Measurements from ENCODE around the gene PCGF2. TPM values are rescaled to one million over a fixed set of nuclear protein-coding genes. Genes with fewer than 3 reads are reported as not detected.

PCGF2 gene
- total and polyA plus RNA-seq, 2 donors from 2014 or later: 62.2 to 111 TPM

DNA sequence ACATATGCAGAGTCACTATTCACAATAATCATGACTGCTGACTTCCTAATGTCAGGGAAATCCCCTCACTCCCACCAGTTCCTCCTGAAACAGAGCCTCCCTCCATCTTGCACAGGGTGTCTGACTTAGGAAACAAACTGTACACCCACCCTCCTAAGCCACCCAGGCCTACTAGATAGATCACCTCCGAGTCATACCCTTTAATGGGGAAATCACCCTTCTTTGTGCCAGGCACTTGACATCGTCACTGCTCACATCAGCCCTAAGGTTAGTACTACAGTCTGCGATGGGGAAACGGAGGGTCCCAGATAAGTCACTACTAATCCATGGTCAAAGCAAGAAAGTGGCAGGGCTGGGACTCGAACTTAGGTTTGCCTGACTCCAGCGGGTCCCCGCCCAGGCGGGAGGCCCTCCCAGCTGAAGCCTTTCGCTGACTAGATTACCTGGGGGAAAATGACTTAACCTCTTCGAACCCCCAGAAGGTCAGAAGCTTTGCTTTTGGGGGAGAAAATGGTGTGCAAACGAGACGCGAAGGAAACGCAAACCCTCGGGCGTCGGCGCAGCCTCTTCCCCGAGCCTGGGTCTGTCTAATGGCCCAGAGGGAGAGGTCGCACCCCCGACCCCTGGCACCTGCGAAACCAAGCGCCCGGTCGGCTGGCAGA is 46.5 kb downstream of the PCGF2 start:
- peaks cover 3 to 21% (median 16%) of the 10 kb centered on the region in 3 donors for H3K4me1 ChIP-seq (ENCODE audit: control insufficient read depth in 2 of 3, insufficient read depth in 2 of 3, low read depth in 1 of 3, low read length in 3 of 3)
- peak in 1 of 5 donors; percentile 85 for DNase-seq
- peak overlapping the region; percentile 61 to 77 (median 73) for H3K4me3 ChIP-seq (ENCODE audit: low read length in 3 of 3)
- intact Hi-C loops (cut with DNase I): no loop called here
- H3K9ac ChIP-seq (ENCODE audit: low read length in 3 of 3): peak overlapping the region; percentile 33 to 91 (median 80)
- H3K27me3 ChIP-seq (ENCODE audit: control insufficient read depth, insufficient read depth, low read length): no peaks in the 10 kb centered on the region
- peak overlapping the region; percentile 86 to 96 for H3K27ac ChIP-seq (ENCODE audit: low read depth in 2 of 2, low read length in 2 of 2)
- TF ChIP-seq CTCF (IDR thresholded peaks at IDR 0.05; ENCODE audit: borderline replicate concordance, extremely low read depth, insufficient read depth): no peak
- no peak for FAIRE-seq
- no peaks in the 10 kb centered on the region for H3K36me3 ChIP-seq (ENCODE audit: control insufficient read depth in 2 of 3, insufficient read depth in 3 of 3, low read length in 3 of 3)
- no peaks in the 10 kb centered on the region for H3K9me3 ChIP-seq (ENCODE audit: control insufficient read depth in 2 of 3, insufficient read depth in 1 of 3, low read length in 3 of 3)

GRCh38 chr17:38698760-38699159 is 49.4 kb downstream of the PCGF2 start:
- H3K4me3 ChIP-seq (ENCODE audit: low read length in 3 of 3): no peak overlapping the region
- DNase-seq (no peak), FAIRE-seq (no peak)
- no peaks in the 10 kb centered on the region for H3K9me3 ChIP-seq (ENCODE audit: control insufficient read depth in 2 of 3, insufficient read depth in 1 of 3, low read length in 3 of 3)
- H3K27ac ChIP-seq (ENCODE audit: low read depth in 2 of 2, low read length in 2 of 2): no peak overlapping the region
- H3K9ac ChIP-seq (ENCODE audit: low read length in 3 of 3): no peak overlapping the region
- H3K4me1 ChIP-seq (ENCODE audit: control insufficient read depth in 2 of 3, insufficient read depth in 2 of 3, low read depth in 1 of 3, low read length in 3 of 3): peaks cover 3 to 27% (median 20%) of the 10 kb centered on the region in 3 donors
- H3K27me3 ChIP-seq (ENCODE audit: control insufficient read depth, insufficient read depth, low read length): no peaks in the 10 kb centered on the region
- H3K36me3 ChIP-seq (ENCODE audit: control insufficient read depth in 2 of 3, insufficient read depth in 3 of 3, low read length in 3 of 3): no peaks in the 10 kb centered on the region
- intact Hi-C loops (cut with DNase I): no loop called here
- TF ChIP-seq CTCF (IDR thresholded peaks at IDR 0.05; ENCODE audit: borderline replicate concordance, extremely low read depth, insufficient read depth): no peak

DNA sequence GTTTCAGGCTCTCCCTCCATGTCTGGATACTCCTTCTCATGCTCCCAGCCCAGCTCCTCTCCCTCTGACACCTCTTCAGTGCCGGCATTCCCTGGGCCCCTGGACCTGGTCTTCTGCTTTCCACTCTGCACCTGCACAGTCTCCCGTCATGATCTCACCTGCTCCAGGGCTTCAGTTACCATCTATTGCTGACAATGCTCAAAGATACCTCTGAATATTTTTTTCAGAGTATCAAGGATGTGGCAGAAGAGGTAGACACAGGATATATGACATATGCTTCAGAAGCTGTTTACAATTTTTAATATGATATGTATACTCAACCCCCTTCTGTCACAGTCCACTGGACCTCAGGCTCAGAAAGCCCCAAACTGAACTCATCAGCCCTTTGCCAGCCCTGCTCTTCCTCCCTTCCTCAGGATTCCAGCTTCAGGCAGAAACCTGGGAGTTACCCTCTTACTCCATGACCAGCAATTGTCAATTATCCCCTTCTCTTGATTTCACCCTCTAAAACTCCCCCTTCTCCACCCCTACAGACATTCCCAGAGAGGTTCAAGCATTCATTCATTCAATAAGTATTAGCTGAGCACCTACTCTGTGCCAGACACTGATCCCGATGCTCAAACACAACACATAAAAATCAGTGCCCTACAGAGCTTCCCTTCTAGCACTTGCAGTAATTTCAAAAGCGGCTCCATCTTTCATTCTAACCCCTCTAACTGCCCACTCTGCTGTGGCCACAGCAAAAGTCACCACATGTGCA is 50.9 kb downstream of the PCGF2 start:
- H3K4me1 ChIP-seq (ENCODE audit: control insufficient read depth in 2 of 3, insufficient read depth in 2 of 3, low read depth in 1 of 3, low read length in 3 of 3): peaks cover 3 to 26% (median 20%) of the 10 kb centered on the region in 3 donors
- DNase-seq: no peak
- intact Hi-C loops (cut with DNase I): no loop called here
- no peak overlapping the region for H3K9ac ChIP-seq (ENCODE audit: low read length in 3 of 3)
- H3K4me3 ChIP-seq (ENCODE audit: low read length in 3 of 3): no peak overlapping the region
- no peak for TF ChIP-seq CTCF (IDR thresholded peaks at IDR 0.05; ENCODE audit: borderline replicate concordance, extremely low read depth, insufficient read depth)
- H3K27ac ChIP-seq (ENCODE audit: low read depth in 2 of 2, low read length in 2 of 2): no peak overlapping the region
- H3K36me3 ChIP-seq (ENCODE audit: control insufficient read depth in 2 of 3, insufficient read depth in 3 of 3, low read length in 3 of 3): no peaks in the 10 kb centered on the region
- H3K9me3 ChIP-seq (ENCODE audit: control insufficient read depth in 2 of 3, insufficient read depth in 1 of 3, low read length in 3 of 3): no peaks in the 10 kb centered on the region
- FAIRE-seq: no peak
- no peaks in the 10 kb centered on the region for H3K27me3 ChIP-seq (ENCODE audit: control insufficient read depth, insufficient read depth, low read length)
